Measurements from ENCODE around the gene B4GAT1. TPM values are rescaled to one million over a fixed set of nuclear protein-coding genes. Genes with fewer than 3 reads are reported as not detected.
"Not testable (repeated sequence)": the region's sequence is repeated elsewhere in the genome, so short reads cannot be mapped to it uniquely, and the experiment has no call there.

B4GAT1 gene
- total RNA-seq, 4 donors from 2014 or later: 23.9 to 32.4 (median 30.0) TPM

DNA sequence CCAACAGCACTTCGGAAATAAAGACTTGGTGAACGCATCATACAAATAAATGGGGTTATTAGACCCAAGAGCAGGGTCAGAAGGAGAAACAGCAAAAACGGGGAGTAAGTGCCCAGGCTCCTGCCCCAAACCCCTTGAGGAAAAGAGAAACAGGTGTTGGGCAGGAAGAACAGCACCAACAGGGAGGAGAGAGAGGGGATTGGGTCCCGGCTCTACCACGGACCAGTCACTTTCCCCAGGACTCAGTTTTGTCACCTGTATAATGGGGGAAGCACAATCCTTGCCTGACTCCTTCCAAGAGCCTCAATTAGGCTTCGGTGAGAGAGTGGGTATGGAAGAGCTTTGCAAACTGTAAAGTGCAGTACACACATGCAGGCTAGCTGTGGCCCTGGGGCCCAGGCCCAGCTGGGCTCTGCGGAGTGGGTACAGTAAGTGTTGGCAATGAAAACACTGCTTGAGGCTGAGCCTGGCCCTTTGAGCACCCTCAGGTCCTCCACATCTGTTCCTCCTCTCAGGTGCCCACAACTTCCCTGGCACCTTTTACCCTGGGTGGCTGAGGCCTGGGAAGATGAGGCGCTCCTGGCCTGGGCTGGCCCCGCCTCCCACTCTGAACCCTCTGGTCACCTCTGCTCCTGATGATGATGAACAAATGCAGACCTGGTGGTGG is 15.2 kb upstream of the B4GAT1 start:
- no peak for DNase-seq (ENCODE audit: low spot score in 2 of 2)
- H3K4me3 ChIP-seq (ENCODE audit: low read depth, poor library complexity, severe bottlenecking): no peak overlapping the region
- TF ChIP-seq POLR2A (IDR thresholded peaks at IDR 0.05): no peak
- TF ChIP-seq, protein P1, sequence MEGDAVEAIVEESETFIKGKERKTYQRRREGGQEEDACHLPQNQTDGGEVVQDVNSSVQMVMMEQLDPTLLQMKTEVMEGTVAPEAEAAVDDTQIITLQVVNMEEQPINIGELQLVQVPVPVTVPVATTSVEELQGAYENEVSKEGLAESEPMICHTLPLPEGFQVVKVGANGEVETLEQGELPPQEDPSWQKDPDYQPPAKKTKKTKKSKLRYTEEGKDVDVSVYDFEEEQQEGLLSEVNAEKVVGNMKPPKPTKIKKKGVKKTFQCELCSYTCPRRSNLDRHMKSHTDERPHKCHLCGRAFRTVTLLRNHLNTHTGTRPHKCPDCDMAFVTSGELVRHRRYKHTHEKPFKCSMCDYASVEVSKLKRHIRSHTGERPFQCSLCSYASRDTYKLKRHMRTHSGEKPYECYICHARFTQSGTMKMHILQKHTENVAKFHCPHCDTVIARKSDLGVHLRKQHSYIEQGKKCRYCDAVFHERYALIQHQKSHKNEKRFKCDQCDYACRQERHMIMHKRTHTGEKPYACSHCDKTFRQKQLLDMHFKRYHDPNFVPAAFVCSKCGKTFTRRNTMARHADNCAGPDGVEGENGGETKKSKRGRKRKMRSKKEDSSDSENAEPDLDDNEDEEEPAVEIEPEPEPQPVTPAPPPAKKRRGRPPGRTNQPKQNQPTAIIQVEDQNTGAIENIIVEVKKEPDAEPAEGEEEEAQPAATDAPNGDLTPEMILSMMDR (IDR thresholded peaks at IDR 0.05): no peak
- 83 to 84% methylated on average over 9 of the region's 9 CpGs for WGBS, 2 donors
- intact Hi-C loops (cut with DNase I; ENCODE audit: low total_unique reads): no loop called here

DNA sequence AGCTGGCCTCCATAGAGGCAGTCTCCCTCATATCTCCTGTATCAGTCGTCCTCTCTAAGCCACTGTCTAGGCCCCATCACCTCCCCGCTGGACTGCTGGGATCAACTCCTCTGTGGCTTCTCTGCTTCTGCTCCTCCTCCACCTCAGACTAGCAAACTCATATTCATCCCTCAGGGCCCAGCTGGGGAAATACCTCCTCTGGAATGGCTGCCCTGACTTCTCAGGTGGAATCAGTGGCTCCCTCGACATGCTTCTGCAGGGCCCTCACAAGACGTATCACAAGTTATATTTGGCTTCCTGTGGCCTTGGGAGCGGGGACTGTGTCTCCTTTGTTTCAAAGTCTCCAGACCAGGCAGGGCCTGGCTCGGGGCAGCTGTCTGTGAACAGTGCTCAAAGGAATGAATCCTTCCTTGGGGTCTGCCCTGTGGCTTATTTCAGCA is 14.1 kb upstream of the B4GAT1 start:
- DNase-seq (ENCODE audit: low spot score in 2 of 2): no peak
- TF ChIP-seq, protein P1 (IDR thresholded peaks at IDR 0.05): no peak
- no peak for TF ChIP-seq POLR2A (IDR thresholded peaks at IDR 0.05)
- WGBS, 2 donors: 76 to 78% methylated on average over 6 of the region's 6 CpGs
- H3K4me3 ChIP-seq (ENCODE audit: low read depth, poor library complexity, severe bottlenecking): no peak overlapping the region
- intact Hi-C loops (cut with DNase I; ENCODE audit: low total_unique reads): no loop called here

DNA sequence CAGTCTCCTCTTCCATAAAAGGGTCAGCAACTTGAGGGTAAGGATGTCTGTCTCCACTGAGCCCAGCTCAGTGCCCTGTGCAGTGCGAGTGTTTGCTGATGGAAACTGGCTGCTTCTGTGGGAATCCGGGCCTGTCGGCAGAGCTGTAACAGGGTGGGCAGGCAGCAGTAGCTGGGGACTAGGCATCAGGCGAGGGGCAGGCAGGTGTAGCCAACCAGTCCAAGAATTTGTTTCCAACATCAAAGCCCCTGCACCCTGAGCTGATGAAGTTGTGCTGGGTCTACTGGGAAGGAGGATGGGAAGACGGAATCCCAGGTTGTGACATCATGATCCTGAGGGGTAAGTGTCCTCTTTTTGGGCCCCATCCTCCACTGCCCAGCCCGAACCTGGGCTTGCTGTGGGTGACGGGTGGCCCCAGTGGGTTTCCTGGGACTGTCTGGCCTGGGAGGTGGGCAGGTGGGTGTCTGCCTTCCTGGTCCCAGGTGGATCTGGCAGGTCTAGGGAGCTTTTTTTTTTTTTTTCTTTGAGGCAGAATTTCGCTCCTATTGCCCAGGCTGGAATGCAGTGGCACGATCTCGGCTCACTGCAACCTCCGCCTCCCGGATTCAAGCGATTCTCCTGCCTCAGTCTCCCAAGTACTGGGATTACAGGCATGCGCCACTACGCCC is 13.1 kb upstream of the B4GAT1 start:
- no peak for DNase-seq (ENCODE audit: low spot score in 2 of 2)
- intact Hi-C loops (cut with DNase I; ENCODE audit: low total_unique reads): no loop called here
- TF ChIP-seq, protein P1 (IDR thresholded peaks at IDR 0.05): no peak
- TF ChIP-seq POLR2A (IDR thresholded peaks at IDR 0.05): no peak
- WGBS, 2 donors: 97 to 99% methylated on average over 15 of the region's 15 CpGs
- no peak overlapping the region for H3K4me3 ChIP-seq (ENCODE audit: low read depth, poor library complexity, severe bottlenecking)

DNA sequence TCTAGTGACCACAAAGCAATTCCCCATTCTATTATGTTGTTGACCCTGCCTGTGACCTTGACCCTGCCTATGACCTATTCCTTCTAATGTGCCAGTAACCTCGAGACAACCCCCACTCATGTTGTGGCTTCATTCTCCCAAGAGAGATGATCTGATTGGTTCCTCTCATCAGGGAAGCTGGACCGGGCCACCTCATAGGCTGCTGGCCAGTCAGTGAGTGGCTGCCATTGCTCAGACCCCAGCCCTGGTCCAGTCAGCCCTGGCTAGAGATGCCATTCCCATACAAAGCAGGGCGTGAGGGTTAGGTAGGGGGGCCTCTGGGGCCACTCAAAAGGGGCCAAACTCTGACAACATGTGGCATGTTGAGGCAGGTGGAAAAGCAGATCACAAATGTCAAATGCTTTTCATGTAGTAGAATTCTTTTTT is 12.2 kb upstream of the B4GAT1 start:
- WGBS, 2 donors: 55 to 75% methylated on average over 3 of the region's 3 CpGs
- no peak for DNase-seq (ENCODE audit: low spot score in 2 of 2)
- TF ChIP-seq POLR2A (IDR thresholded peaks at IDR 0.05): no peak
- TF ChIP-seq, protein P1 (IDR thresholded peaks at IDR 0.05): no peak
- no peak overlapping the region for H3K4me3 ChIP-seq (ENCODE audit: low read depth, poor library complexity, severe bottlenecking)
- intact Hi-C loops (cut with DNase I; ENCODE audit: low total_unique reads): no loop called here

DNA sequence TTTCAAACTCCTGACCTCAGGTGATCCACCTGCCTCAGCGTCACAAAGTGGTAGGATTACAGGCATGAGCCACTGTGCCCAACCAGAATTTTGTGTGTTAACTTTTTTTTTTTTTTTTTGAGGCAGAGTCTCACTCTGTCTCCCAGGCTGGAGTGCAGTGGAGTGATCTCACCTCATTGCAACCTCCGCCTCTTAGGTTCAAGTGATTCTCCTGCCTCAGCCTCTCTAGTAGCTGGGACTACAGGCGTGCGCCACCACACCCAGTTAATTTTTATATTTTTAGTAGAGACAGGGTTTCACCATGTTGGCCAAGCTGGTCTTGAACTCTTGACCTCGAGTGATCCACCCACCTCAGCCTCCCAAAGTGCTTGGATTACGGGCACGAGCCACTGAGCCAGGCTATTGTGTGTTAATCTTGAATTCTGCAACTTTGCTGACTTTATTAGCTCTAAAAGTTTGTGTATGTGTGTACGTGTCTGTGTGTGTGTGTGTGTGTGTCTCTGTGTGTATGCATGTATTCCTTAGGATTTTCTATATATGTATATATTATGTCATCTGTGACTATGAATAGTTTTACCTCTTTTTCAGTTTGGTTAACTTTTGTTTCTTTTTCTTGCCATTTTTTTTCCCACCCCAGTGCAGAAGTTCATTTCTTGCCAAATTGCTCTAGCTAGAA is 3.3 kb upstream of the B4GAT1 start:
- 84 to 91% methylated on average over 8 of the region's 8 CpGs for WGBS, 2 donors

DNA sequence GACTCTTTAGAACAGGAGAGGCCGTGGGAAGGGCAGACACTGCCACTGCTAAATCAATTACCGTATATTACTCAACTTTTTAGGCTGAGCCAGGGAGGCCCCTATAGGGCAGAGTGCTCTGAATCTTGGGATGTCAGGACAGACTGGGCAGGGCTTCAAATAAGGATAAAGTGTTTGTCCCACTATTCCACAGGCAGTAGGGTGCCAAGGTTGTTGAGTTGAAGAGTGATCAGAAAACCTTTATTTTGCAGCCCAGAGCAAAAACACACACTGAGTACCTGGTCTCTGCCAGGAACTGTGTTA is 1.6 kb upstream of the B4GAT1 start:
- no peak overlapping the region for H3K4me3 ChIP-seq (ENCODE audit: low read depth, poor library complexity, severe bottlenecking)
- WGBS, 2 donors: 59 to 65% methylated on average over 2 of the region's 2 CpGs
- DNase-seq (ENCODE audit: low spot score in 2 of 2): no peak
- intact Hi-C loops (cut with DNase I; ENCODE audit: low total_unique reads): no loop called here
- TF ChIP-seq POLR2A (IDR thresholded peaks at IDR 0.05): no peak
- TF ChIP-seq, protein P1 (IDR thresholded peaks at IDR 0.05): no peak

More for the DNA sequence above, 3.3 kb upstream of the B4GAT1 start:
- DNase-seq (ENCODE audit: low spot score in 2 of 2); H3K4me3 ChIP-seq (ENCODE audit: low read depth, poor library complexity, severe bottlenecking); intact Hi-C loops (cut with DNase I; ENCODE audit: low total_unique reads): not testable (repeated sequence)
